A549 (cell line): ENCODE data around the gene FRMD4A. TPM values are rescaled to one million over a fixed set of nuclear protein-coding genes. Genes with fewer than 3 reads are reported as not detected.

Experiments used
- ATAC-seq, 2 experiments: fragments of 200-7000 bp in 1 of 2; fragments of >200 bp in 1 of 2; cut with Nextera tagmentation in 1 of 2; cut with Tn5 transposase in 1 of 2; 3 replicates each; pipeline versions ENCODE4 v1.8.0 to v1.9.1; 2018 to 2020; ENCODE audit warnings: mild to moderate bottlenecking in 1 of 2, moderate library complexity in 1 of 2
- CTCF ChIA-PET: fragments of 300-600 bp; sonication (Branson Sonifier 250); formaldehyde crosslinking; extraction: SDS; loops from one replicate; lab custom pipeline; 2021; ENCODE audit warnings: antibody characterized with exemption, inconsistent platforms; lab: Yijun Ruan, JAX
- POLR2A ChIA-PET: fragments of 350-600 bp; formaldehyde crosslinking; extraction: SDS; loops from one replicate; lab custom pipeline; 2021; ENCODE audit warnings: antibody characterized with exemption, inconsistent platforms; lab: Yijun Ruan, JAX
- DNase-seq, 2 experiments: peaks; one replicate each; pipeline versions ENCODE4 v3.0.0 to v3.0.0-alpha.2; 2011 to 2016; ENCODE audit warnings: low read depth in 1 of 2, low spot score in 1 of 2
- FAIRE-seq: peaks from 2 replicates; lab custom pipeline; 2011; peaks lifted over from hg19 to GRCh38; lab: Jason Lieb, UNC
- H3K27ac ChIP-seq, 2 experiments: fragments of >200 bp; sonication (Bioruptor Twin); formaldehyde crosslinking; 3 replicates each; pipeline ENCODE4 v1.5.1; 2016 to 2017
- H3K4me1 ChIP-seq: fragments of >200 bp; sonication (Bioruptor Twin); formaldehyde crosslinking; 3 replicates; pipeline ENCODE4 v1.6.1; 2016
- H3K4me2 ChIP-seq: fragments of >200 bp; sonication (Bioruptor Twin); formaldehyde crosslinking; 3 replicates; pipeline ENCODE4 v1.6.1; 2016
- H3K4me3 ChIP-seq: fragments of >200 bp; sonication (Bioruptor Twin); formaldehyde crosslinking; 3 replicates; pipeline ENCODE4 v1.5.1; 2016
- H3K9me3 ChIP-seq: fragments of >200 bp; sonication (Bioruptor Twin); formaldehyde crosslinking; 3 replicates; pipeline ENCODE4 v1.6.1; 2016
- BHLHE40 ChIP-seq: IDR thresholded peaks from 2 replicates; pipeline ENCODE4 v1.6.1; 2012; ENCODE audit warnings: low read depth, low read length, inconsistent platforms
- CBX8 ChIP-seq: fragments of 200-600 bp; sonication (generic); IDR thresholded peaks from 2 replicates; pipeline ENCODE4 v1.6.1; 2016
- CEBPB ChIP-seq, 2 experiments: fragments of >200 bp in 1 of 2; sonication (Bioruptor Twin) in 1 of 2; formaldehyde crosslinking in 1 of 2; IDR thresholded peaks; 2 replicates each; pipeline ENCODE4 v1.6.1; 2012 to 2016
- CHD2 ChIP-seq: fragments of 150-350 bp; IDR thresholded peaks from 2 replicates; pipeline ENCODE4 v1.6.1; 2014; ENCODE audit warnings: low read length; ENCODE audit not compliant: partially characterized antibody
- CHD4 ChIP-seq: fragments of 200-600 bp; sonication (generic); IDR thresholded peaks from 2 replicates; pipeline ENCODE4 v1.6.1; 2016; ENCODE audit warnings: antibody characterized with exemption, mild to moderate bottlenecking, borderline replicate concordance
- CTCF ChIP-seq: fragments of >200 bp; sonication (Bioruptor Twin); formaldehyde crosslinking; IDR thresholded peaks from 3 replicates; pipeline ENCODE4 v1.5.1; 2016
- EHF ChIP-seq: fragments of 250-450 bp; sonication (Bioruptor Pico); IDR thresholded peaks from 2 replicates; pipeline ENCODE4 v1.5.0; 2020; ENCODE audit warnings: mild to moderate bottlenecking
- EHMT2 ChIP-seq: fragments of 200-600 bp; sonication (generic); IDR thresholded peaks from 2 replicates; pipeline ENCODE4 v1.6.1; 2016; ENCODE audit warnings: antibody characterized with exemption, low read depth, mild to moderate bottlenecking, moderate library complexity
- ESRRA ChIP-seq: fragments of 150-350 bp; IDR thresholded peaks from 2 replicates; pipeline ENCODE4 v1.6.1; 2014; ENCODE audit warnings: mild to moderate bottlenecking, low read length, borderline replicate concordance
- FOSL2 ChIP-seq, 2 experiments: fragments of 450-650 bp in 1 of 2; fragments of >200 bp in 1 of 2; sonication (Bioruptor Twin) in 1 of 2; formaldehyde crosslinking; IDR thresholded peaks; 2 replicates each; pipeline versions ENCODE4 v1.5.0 to v1.6.1; 2016 to 2020; ENCODE audit warnings: mild to moderate bottlenecking in 1 of 2, moderate library complexity in 1 of 2
- HOXA7 ChIP-seq: fragments of 250-450 bp; sonication (Bioruptor Pico); IDR thresholded peaks from 2 replicates; pipeline ENCODE4 v1.5.0; 2020; ENCODE audit warnings: mild to moderate bottlenecking, moderate library complexity
- JUN ChIP-seq, 2 experiments: fragments of >200 bp; sonication (Bioruptor Twin); formaldehyde crosslinking; IDR thresholded peaks; 2 replicates in 1 of 2; 3 replicates in 1 of 2; pipeline ENCODE4 v1.6.1; 2016 to 2017
- JUNB ChIP-seq: fragments of >200 bp; sonication (Bioruptor Twin); formaldehyde crosslinking; IDR thresholded peaks from 2 replicates; pipeline ENCODE4 v1.6.1; 2016
- KDM5A ChIP-seq: fragments of 200-600 bp; sonication (generic); IDR thresholded peaks from 2 replicates; pipeline ENCODE4 v1.6.1; 2016; ENCODE audit warnings: antibody characterized with exemption, mild to moderate bottlenecking
- MAFK ChIP-seq: fragments of 450-650 bp; IDR thresholded peaks from 2 replicates; pipeline ENCODE4 v1.6.1; 2014; ENCODE audit not compliant: partially characterized antibody
- MYC ChIP-seq: IDR thresholded peaks from 2 replicates; pipeline ENCODE4 v1.6.1; 2012; ENCODE audit warnings: mild to moderate bottlenecking, inconsistent platforms, low read length, improper control_type of control experiment, borderline replicate concordance
- NPAS2 ChIP-seq: fragments of 250-450 bp; sonication (Bioruptor Pico); IDR thresholded peaks from 2 replicates; pipeline ENCODE4 v1.8.0; 2022; ENCODE audit warnings: mild to moderate bottlenecking, moderate library complexity, borderline replicate concordance
- PHF8 ChIP-seq: fragments of 200-600 bp; sonication (generic); IDR thresholded peaks from 2 replicates; pipeline ENCODE4 v1.6.1; 2016; ENCODE audit warnings: low read depth, mild to moderate bottlenecking, antibody characterized with exemption, moderate library complexity, borderline replicate concordance
- POLR2A ChIP-seq: IDR thresholded peaks from 2 replicates; pipeline ENCODE4 v1.6.1; 2012; ENCODE audit warnings: mild to moderate bottlenecking, low read length
- POLR2AphosphoS2 ChIP-seq: conservative IDR thresholded peaks from 2 replicates; pipeline ENCODE4 v1.6.1; 2012; ENCODE audit warnings: low read length, improper control_type of control experiment, inconsistent platforms
- RAD21 ChIP-seq, 2 experiments: fragments of >200 bp in 1 of 2; sonication (Bioruptor Twin) in 1 of 2; formaldehyde crosslinking in 1 of 2; IDR thresholded peaks in 1 of 2; conservative IDR thresholded peaks in 1 of 2; 2 replicates in 1 of 2; 3 replicates in 1 of 2; pipeline ENCODE4 v1.6.1; 2012 to 2018; ENCODE audit warnings: inconsistent platforms in 1 of 2
- RCOR1 ChIP-seq: fragments of 150-350 bp; IDR thresholded peaks from 2 replicates; pipeline ENCODE4 v1.6.1; 2014; ENCODE audit warnings: antibody characterized with exemption, low read length, low read depth
- RFX5 ChIP-seq: fragments of 450-650 bp; IDR thresholded peaks from 2 replicates; pipeline ENCODE4 v1.7.1; 2014; ENCODE audit warnings: antibody characterized with exemption, mild to moderate bottlenecking, moderate library complexity
- TFCP2L1 ChIP-seq: fragments of 250-450 bp; sonication (Bioruptor Pico); IDR thresholded peaks from 2 replicates; pipeline ENCODE4 v1.5.0; 2021; ENCODE audit warnings: mild to moderate bottlenecking
- TP53 ChIP-seq: fragments of 250-450 bp; sonication (Bioruptor Pico); IDR thresholded peaks from 2 replicates; pipeline ENCODE4 v1.5.0; 2021; ENCODE audit warnings: mild to moderate bottlenecking, moderate library complexity
- ZC3H11A ChIP-seq: fragments of 450-650 bp; IDR thresholded peaks from 2 replicates; pipeline ENCODE4 v1.6.1; 2014; ENCODE audit warnings: antibody characterized with exemption, mild to moderate bottlenecking
- ZFP36 ChIP-seq: fragments of 450-650 bp; IDR thresholded peaks from 2 replicates; pipeline ENCODE4 v1.6.1; 2014; ENCODE audit warnings: borderline replicate concordance; ENCODE audit not compliant: partially characterized antibody
- ZNF302 ChIP-seq: fragments of 250-450 bp; sonication (Bioruptor Pico); IDR thresholded peaks from 2 replicates; pipeline ENCODE4 v1.9.0; 2021; ENCODE audit warnings: inconsistent platforms, mild to moderate bottlenecking, moderate library complexity
- ZSCAN20 ChIP-seq: fragments of 250-450 bp; sonication (Bioruptor Pico); IDR thresholded peaks from 2 replicates; pipeline ENCODE4 v1.8.0; 2022; ENCODE audit warnings: mild to moderate bottlenecking, moderate library complexity
- WGBS: methylation state at CpG from one replicate; pipeline ENCODE4 v1.1.6; 2017; ENCODE audit errors: missing lambda C conversion rate; 5-methylcytosine and 5-hydroxymethylcytosine counted together
- polyA plus RNA-seq, 4 experiments: library from polyadenylated mRNA; depleted of rRNA in 3 of 4; stranded (reverse); fragments of >200 nt; fragmentation: RNase III in 1 of 4; extraction: RNeasy Plus Mini Kit Qiagen cat#74134 plus additional on column Dnase treatment in 1 of 4; gene quantifications; 2 replicates in 3 of 4; 3 replicates in 1 of 4; pipeline ENCODE4 v1.2.3, GENCODE V29; 2011 to 2017

Gene FRMD4A
- polyA plus RNA-seq, 2 of the 4 experiments (the other 2 are of a cell fraction): 2.5 to 4.7 TPM

DNA sequence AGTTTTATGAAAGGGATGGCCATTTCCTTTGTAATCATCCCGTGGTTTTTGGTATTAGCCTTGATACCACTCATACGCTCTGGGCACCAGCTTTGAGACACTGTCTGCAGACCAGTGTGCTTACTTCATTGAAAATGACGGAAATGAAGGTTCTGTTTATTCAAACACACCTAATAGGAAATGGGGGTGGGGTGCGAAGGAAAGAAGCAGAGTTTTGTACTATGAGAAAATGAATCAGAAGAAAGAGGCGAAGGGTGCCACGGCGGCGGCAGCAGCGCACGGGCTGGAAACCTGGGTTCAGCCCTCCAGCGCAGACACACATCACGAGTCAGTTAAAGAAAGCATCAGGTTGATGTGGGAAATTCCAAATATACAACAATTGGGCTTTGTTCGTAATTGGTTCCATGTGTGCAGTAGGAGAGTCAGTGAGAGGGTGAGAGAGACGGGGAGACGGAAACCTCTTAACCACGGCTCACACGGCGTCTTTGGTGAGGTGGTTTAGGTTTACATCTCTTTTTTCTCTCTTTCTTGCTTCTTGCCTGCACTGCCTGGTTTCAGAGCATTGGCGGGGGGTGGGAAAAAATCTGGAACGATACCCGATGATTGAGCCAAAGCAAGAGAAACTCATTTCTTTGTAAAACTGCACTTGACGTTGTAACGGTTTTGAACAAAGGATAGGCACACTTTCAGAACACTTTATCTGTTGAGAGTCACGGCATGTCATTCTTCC is 321.2 kb downstream of the FRMD4A start:
- no peak for FAIRE-seq
- ATAC-seq: no peak
- TF ChIP-seq ZC3H11A (no peak), BHLHE40 (no peak), CBX8 (no peak), MYC (no peak), EHMT2 (no peak), POLR2A (no peak), ESRRA (no peak), RFX5 (no peak), PHF8 (no peak), HOXA7 (CRISPR knock-in tag) (no peak), NPAS2 (no peak), ZNF302 (CRISPR knock-in tag) (no peak), ZSCAN20 (CRISPR knock-in tag) (no peak), KDM5A (no peak), MAFK (no peak), CHD4 (no peak), RCOR1 (no peak), CTCF (no peak), JUNB (no peak), TP53 (no peak)
- no peaks in the 10 kb centered on the region for H3K4me1 ChIP-seq
- DNase-seq: no peak
- H3K4me3 ChIP-seq: no peak overlapping the region
- H3K9me3 ChIP-seq: no peaks in the 10 kb centered on the region
- 61% methylated on average over 24 of the region's 24 CpGs for WGBS
- ChIA-PET CTCF (no interaction called here), POLR2A (no interaction called here)
- H3K4me2 ChIP-seq: no peak overlapping the region
- no peak overlapping the region for H3K27ac ChIP-seq

- TF ChIP-seq FOSL2 (IDR thresholded peaks at IDR 0.05) (no peak), FOSL2 (CRISPR knock-in tag; IDR thresholded peaks at IDR 0.05) (no peak), CTCF (no peak), CHD2 (no peak)
- DNase-seq (no peak), FAIRE-seq (no peak), ATAC-seq (no peak)
- CTCF ChIA-PET: no interaction called here
- H3K4me2 ChIP-seq: peak overlapping the region; percentile 36
- WGBS: 50% methylated on average over 9 of the region's 9 CpGs
- H3K9me3 ChIP-seq: no peaks in the 10 kb centered on the region
- H3K4me1 ChIP-seq: no peaks in the 10 kb centered on the region
- POLR2A ChIA-PET: no interaction called here
- H3K27ac ChIP-seq: no peak overlapping the region
- H3K4me3 ChIP-seq: no peak overlapping the region
Measured at GRCh38 chr10:14008740-14009080, 322.0 kb downstream of the FRMD4A start.

DNA sequence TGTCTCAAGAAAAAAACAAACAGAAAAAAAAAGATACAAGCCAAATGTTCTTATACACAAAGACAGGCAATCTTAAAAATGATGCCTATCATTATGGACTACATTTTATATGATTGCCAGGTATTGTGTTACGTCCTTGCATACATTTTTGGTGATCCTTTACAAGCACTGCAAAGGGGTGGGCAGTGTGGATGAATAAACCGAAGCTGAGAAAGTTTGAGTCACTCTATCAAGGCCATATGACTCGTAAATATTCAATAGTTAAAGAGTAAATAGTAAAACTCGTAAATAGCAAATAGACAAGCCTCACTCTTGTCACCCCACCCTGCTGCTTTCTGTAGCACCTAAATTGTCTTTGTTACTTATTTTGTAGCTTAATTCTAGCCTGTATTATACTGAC is 326.2 kb downstream of the FRMD4A start:
- WGBS: 8% methylated on average over 4 of the region's 4 CpGs
- FAIRE-seq (no peak), DNase-seq (no peak), ATAC-seq (no peak)
- no peak overlapping the region for H3K4me3 ChIP-seq
- H3K27ac ChIP-seq: no peak overlapping the region
- H3K9me3 ChIP-seq: no peaks in the 10 kb centered on the region
- ChIA-PET POLR2A (no interaction called here), CTCF (no interaction called here)
- H3K4me1 ChIP-seq: no peaks in the 10 kb centered on the region
- H3K4me2 ChIP-seq: no peak overlapping the region
- no peak for TF ChIP-seq EHF
- no peak for TF ChIP-seq TFCP2L1 (CRISPR knock-in tag)
- TF ChIP-seq NPAS2: no peak
- TF ChIP-seq ZFP36: no peak
- no peak for TF ChIP-seq CEBPB (IDR thresholded peaks at IDR 0.05)
- no peak for TF ChIP-seq FOSL2 (IDR thresholded peaks at IDR 0.05)
- TF ChIP-seq FOSL2 (CRISPR knock-in tag; IDR thresholded peaks at IDR 0.05): no peak
- TF ChIP-seq POLR2AphosphoS2: no peak
- TF ChIP-seq JUN (IDR thresholded peaks at IDR 0.05): no peak
- no peak for TF ChIP-seq MAFK
- no peak for TF ChIP-seq ZC3H11A
- no peak for TF ChIP-seq RAD21 (conservative IDR thresholded peaks at IDR 0.05 in 1 of 2, IDR thresholded peaks at IDR 0.05 in 1 of 2)
